Smooth muscle cell (in vitro differentiated cells): ENCODE results near the gene EDN1. TPM values are rescaled to one million over a fixed set of nuclear protein-coding genes. Genes with fewer than 3 reads are reported as not detected.

Source experiments
- DNase-seq: peaks from one replicate; lab custom pipeline; 2025; ENCODE audit not compliant: unreplicated experiment; lab: John Stamatoyannopoulos, UW
- H2AFZ ChIP-seq: fragments of 200-600 bp; sonication (generic); 2 replicates; pipeline ENCODE4 v1.6.0; 2016; ENCODE audit warnings: antibody characterized with exemption, low read depth, mild to moderate bottlenecking
- H3F3A ChIP-seq: fragments of 200-600 bp; sonication (generic); 2 replicates; pipeline ENCODE4 v1.6.0; 2017; ENCODE audit warnings: antibody characterized with exemption, low read depth
- H3K27ac ChIP-seq: fragments of 200-600 bp; sonication (generic); 2 replicates; pipeline ENCODE4 v1.5.1; 2016; ENCODE audit warnings: low read depth, mild to moderate bottlenecking
- H3K27me3 ChIP-seq: fragments of 200-600 bp; sonication (generic); 2 replicates; pipeline ENCODE4 v1.6.1; 2016; ENCODE audit warnings: low read depth, mild to moderate bottlenecking
- H3K36me3 ChIP-seq: fragments of 200-600 bp; sonication (generic); 2 replicates; pipeline ENCODE4 v1.5.1; 2016; ENCODE audit warnings: low read depth
- H3K4me1 ChIP-seq: fragments of 200-600 bp; sonication (generic); 2 replicates; pipeline ENCODE4 v1.5.1; 2016; ENCODE audit warnings: low read depth
- H3K4me2 ChIP-seq: fragments of 200-600 bp; sonication (generic); 2 replicates; pipeline ENCODE4 v1.6.0; 2016; ENCODE audit warnings: mild to moderate bottlenecking
- H3K4me3 ChIP-seq: fragments of 200-600 bp; sonication (generic); 2 replicates; pipeline ENCODE4 v1.5.1; 2016; ENCODE audit warnings: mild to moderate bottlenecking
- H3K79me2 ChIP-seq: fragments of 200-600 bp; sonication (generic); 2 replicates; pipeline ENCODE4 v1.6.0; 2016; ENCODE audit warnings: low read depth, mild to moderate bottlenecking
- H3K9ac ChIP-seq: fragments of 200-600 bp; sonication (generic); 2 replicates; pipeline ENCODE4 v1.6.0; 2016; ENCODE audit warnings: low read depth
- H3K9me3 ChIP-seq: fragments of 200-600 bp; sonication (generic); replicated peaks from 2 replicates; pipeline ENCODE4 v1.5.1; 2016; ENCODE audit warnings: low read depth
- H4K20me1 ChIP-seq: fragments of 200-600 bp; sonication (generic); 2 replicates; pipeline ENCODE4 v1.6.0; 2016; ENCODE audit warnings: low read depth
- WGBS: methylation state at CpG from one replicate; pipeline ENCODE4 v1.1.7; 2016; ENCODE audit warnings: low lambda C conversion rate; 5-methylcytosine and 5-hydroxymethylcytosine counted together
- polyA plus RNA-seq: library from polyadenylated mRNA; unstranded; fragments of >200 nt; fragmentation: Nextera tagmentation; extraction: Ambion mirVana; gene quantifications from 2 replicates; pipeline ENCODE4 v1.2.1, GENCODE V29; 2016
- total RNA-seq: library from RNA; depleted of rRNA; stranded (reverse); fragments of >200 nt; gene quantifications from 2 replicates; pipeline ENCODE4 v1.2.3, GENCODE V29; 2014
- TF ChIP-seq, protein P1 (sequence below): fragments of 200-600 bp; sonication (generic); IDR thresholded peaks from 2 replicates; pipeline ENCODE4 v1.5.1; 2017; ENCODE audit warnings: borderline replicate concordance, mild to moderate bottlenecking, antibody characterized with exemption; ENCODE audit not compliant: insufficient read depth, poor library complexity, severe bottlenecking

Gene EDN1
- total and polyA plus RNA-seq, 2 experiments from 2014 or later, result 8.2 to 20.0 TPM

DNA sequence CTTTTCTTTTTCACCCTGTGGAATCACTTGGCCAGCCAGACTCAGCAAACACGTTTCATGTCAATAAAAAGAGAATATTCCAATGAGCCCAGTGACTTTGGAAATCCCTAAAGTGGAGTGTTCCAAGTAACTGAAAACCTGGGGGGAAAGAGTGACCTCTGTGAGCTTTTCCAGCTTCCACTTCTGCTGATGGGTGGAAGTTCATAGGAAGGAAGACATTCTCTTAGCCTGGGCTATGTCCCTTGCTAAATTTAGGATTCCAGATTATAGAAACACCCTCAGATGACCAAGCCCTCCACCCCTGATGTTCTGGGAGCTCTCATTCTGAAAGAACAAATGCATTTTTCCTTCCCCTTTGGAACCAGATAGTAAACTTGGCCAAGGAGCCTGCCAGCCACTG, 44.8 kb upstream of the EDN1 start:
- no peak for DNase-seq
- H3K9me3 ChIP-seq, result no peaks in the 10 kb centered on the region
- H3K4me2 ChIP-seq, result no peak overlapping the region
- H3K4me1 ChIP-seq, result no peaks in the 10 kb centered on the region
- TF ChIP-seq, protein P1, sequence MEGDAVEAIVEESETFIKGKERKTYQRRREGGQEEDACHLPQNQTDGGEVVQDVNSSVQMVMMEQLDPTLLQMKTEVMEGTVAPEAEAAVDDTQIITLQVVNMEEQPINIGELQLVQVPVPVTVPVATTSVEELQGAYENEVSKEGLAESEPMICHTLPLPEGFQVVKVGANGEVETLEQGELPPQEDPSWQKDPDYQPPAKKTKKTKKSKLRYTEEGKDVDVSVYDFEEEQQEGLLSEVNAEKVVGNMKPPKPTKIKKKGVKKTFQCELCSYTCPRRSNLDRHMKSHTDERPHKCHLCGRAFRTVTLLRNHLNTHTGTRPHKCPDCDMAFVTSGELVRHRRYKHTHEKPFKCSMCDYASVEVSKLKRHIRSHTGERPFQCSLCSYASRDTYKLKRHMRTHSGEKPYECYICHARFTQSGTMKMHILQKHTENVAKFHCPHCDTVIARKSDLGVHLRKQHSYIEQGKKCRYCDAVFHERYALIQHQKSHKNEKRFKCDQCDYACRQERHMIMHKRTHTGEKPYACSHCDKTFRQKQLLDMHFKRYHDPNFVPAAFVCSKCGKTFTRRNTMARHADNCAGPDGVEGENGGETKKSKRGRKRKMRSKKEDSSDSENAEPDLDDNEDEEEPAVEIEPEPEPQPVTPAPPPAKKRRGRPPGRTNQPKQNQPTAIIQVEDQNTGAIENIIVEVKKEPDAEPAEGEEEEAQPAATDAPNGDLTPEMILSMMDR, result no peak
- no peak overlapping the region for H3K4me3 ChIP-seq
- WGBS, result 63% methylated on average over 1 of the region's 1 CpG
- H2AFZ ChIP-seq, result no peak overlapping the region
- H3K27me3 ChIP-seq, result peaks cover 6% of the 10 kb centered on the region
- H3K9ac ChIP-seq, result no peak overlapping the region
- H3F3A ChIP-seq, result no peaks in the 10 kb centered on the region
- no peaks in the 10 kb centered on the region for H3K79me2 ChIP-seq
- H4K20me1 ChIP-seq, result no peaks in the 10 kb centered on the region
- H3K27ac ChIP-seq, result no peak overlapping the region
- no peaks in the 10 kb centered on the region for H3K36me3 ChIP-seq

- no peaks in the 10 kb centered on the region for H3K36me3 ChIP-seq
- H4K20me1 ChIP-seq, result no peaks in the 10 kb centered on the region
- H3K4me2 ChIP-seq, result no peak overlapping the region
- H3K79me2 ChIP-seq, result no peaks in the 10 kb centered on the region
- H3K4me3 ChIP-seq, result no peak overlapping the region
- WGBS, result 73% methylated on average over 6 of the region's 6 CpGs
- no peak overlapping the region for H2AFZ ChIP-seq
- peaks cover 6% of the 10 kb centered on the region for H3K27me3 ChIP-seq
- H3F3A ChIP-seq, result no peaks in the 10 kb centered on the region
- no peak overlapping the region for H3K27ac ChIP-seq
- H3K9me3 ChIP-seq, result no peaks in the 10 kb centered on the region
- H3K9ac ChIP-seq, result no peak overlapping the region
- TF ChIP-seq, protein P1, result no peak
- DNase-seq, result no peak
- H3K4me1 ChIP-seq, result no peaks in the 10 kb centered on the region
Observed at GRCh38 chr6:12245763-12246718, 44.1 kb upstream of the EDN1 start.

GRCh38 chr6:12246900-12247299, 43.3 kb upstream of the EDN1 start:
- Histone ChIP-seq H4K20me1 (no peaks in the 10 kb centered on the region), H3K4me3 (no peak overlapping the region), H3K36me3 (no peaks in the 10 kb centered on the region), H3K79me2 (no peaks in the 10 kb centered on the region), H3K27me3 (peaks cover 6% of the 10 kb centered on the region), H3K27ac (no peak overlapping the region), H2AFZ (no peak overlapping the region), H3F3A (no peaks in the 10 kb centered on the region), H3K9ac (no peak overlapping the region), H3K4me1 (no peaks in the 10 kb centered on the region), H3K4me2 (no peak overlapping the region), H3K9me3 (no peaks in the 10 kb centered on the region)
- 93% methylated on average over 2 of the region's 2 CpGs for WGBS
- TF ChIP-seq, protein P1, result no peak
- DNase-seq, result no peak
